Heart left ventricle (tissue), 13 donors: ENCODE measurements around the gene WDR90.

Source experiments
- CTCF ChIP-seq, 12 donors: fragments of 200-600 bp; sonication (generic) in 4 of 12; IDR thresholded peaks; one replicate each; pipeline versions ENCODE4 v1.5.0 to v1.8.0; 2018 to 2022; ENCODE audit warnings: antibody characterized with exemption in 12 of 12, mild to moderate bottlenecking in 5 of 12
- POLR2A ChIP-seq, 2 donors: fragments of 450-650 bp; IDR thresholded peaks; one replicate each; pipeline ENCODE4 v1.6.1; 2017; ENCODE audit warnings: antibody characterized with exemption in 2 of 2, mild to moderate bottlenecking in 2 of 2, moderate library complexity in 2 of 2
- donor health status: ischemic (EF 13 %, LVEDD 7.1; RV severe dilation, severe dysfunction).
- donor health status: DM: no; HTN: yes; CAD: no.
- donor health status: DM: no; HTN: no; CAD: no.
- donor health status: ischemic (EF 25% LVEDD 6.9; RV normal size, moderate dysfunction).
- donor health status: ischemic (EF 25% LVEDD 5.7; RV mildly dilated, moderate dysfunction).
- donor health status: ischemic (EF 35%, LVEDD 5.7; RV mildly dilated, moderate dysfunction).
- donor health status: nonischemic (EF 11% LVEDD 7.7; RV severe dilation, severe dysfunction).
- donor health status: DM: yes; HTN: yes; CAD: no.
- donor health status: PGD.
- donor health status: ischemic (EF 29% LVEDD 5.4; RV normal size, mild dysfunction).
- donor health status: nonischemic (EF 23%, LVEDD 6.1; RV moderate dilation, normal function).

GRCh38 chr16:641326-642188 is 7.6 kb upstream of the WDR90 start, which contains the start of gene MCRIP2:
- TF ChIP-seq CTCF (IDR thresholded peaks at IDR 0.05): no peak
- peak; percentile 65 to 90 for TF ChIP-seq POLR2A (IDR thresholded peaks at IDR 0.05)
